ENCODE results near the gene AAK1.

GRCh38 chr2:69646714-69647113, 3.2 kb upstream of the AAK1 start:
- TF ChIP-seq POLR2A (IDR thresholded peaks at IDR 0.05), result no peak
- TF ChIP-seq CTCF (IDR thresholded peaks at IDR 0.05), result no peak

All from prostate gland (tissue), 2 donors.